ENCODE data around the gene VAPB. TPM values are rescaled to one million over a fixed set of nuclear protein-coding genes. Genes with fewer than 3 reads are reported as not detected.

The VAPB gene
- polyA plus RNA-seq, 3 donors, result 8.5 to 14.3 (median 10.1) TPM

DNA sequence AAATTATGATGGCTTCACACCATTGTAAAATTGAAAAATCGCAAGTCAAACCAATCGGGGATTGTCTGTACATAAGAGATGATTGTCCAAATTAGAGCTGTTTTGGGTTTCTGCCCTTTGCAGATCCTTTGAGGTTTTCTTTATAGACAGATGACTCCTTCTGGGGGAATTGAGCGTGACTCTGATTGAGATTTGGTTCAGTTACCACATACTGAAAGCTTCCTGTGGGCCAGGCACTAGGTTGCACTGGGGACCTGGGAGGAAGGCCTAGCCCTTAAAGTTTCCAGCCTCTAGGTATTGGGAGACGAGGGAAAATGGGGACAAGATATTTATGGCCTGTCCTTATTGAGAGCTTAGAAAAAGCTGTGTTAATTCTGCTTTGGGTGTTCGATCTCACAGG is 9.2 kb downstream of the VAPB start:
- Histone ChIP-seq H3K79me2 (ENCODE audit: insufficient read depth, low read length) (peaks cover 100% of the 10 kb centered on the region), H3K4me1 (ENCODE audit: control insufficient read depth in 1 of 2, insufficient read depth in 2 of 2, low read length in 2 of 2) (peaks cover 0 to 4% of the 10 kb centered on the region in 2 donors), H3K27me3 (ENCODE audit: control insufficient read depth in 2 of 2, insufficient read depth in 2 of 2, low read length in 2 of 2) (no peaks in the 10 kb centered on the region), H3K4me2 (replicated peaks; ENCODE audit: extremely low read depth, low read length, poor library complexity, severe bottlenecking) (no peak overlapping the region), H4K20me1 (ENCODE audit: insufficient read depth, low read length) (peaks cover 97% of the 10 kb centered on the region), H3K4me3 (replicated peaks in 1 of 3; ENCODE audit: low read depth in 2 of 3, low read length in 3 of 3) (no peak overlapping the region), H3K9ac (ENCODE audit: insufficient read depth, low read length, poor library complexity, severe bottlenecking) (no peak overlapping the region), H2AFZ (ENCODE audit: insufficient read depth, low read depth, low read length, poor library complexity, severe bottlenecking) (no peak overlapping the region), H3K9me3 (replicated peaks in 1 of 2; ENCODE audit: control insufficient read depth in 1 of 2, insufficient read depth in 1 of 2, low read length in 2 of 2) (no peaks in the 10 kb centered on the region), H3K27ac (ENCODE audit: low read depth in 1 of 2, low read length in 2 of 2) (no peak overlapping the region), H3K36me3 (replicated peaks in 1 of 2; ENCODE audit: control insufficient read depth in 1 of 2, insufficient read depth in 2 of 2, low read length in 2 of 2) (peaks cover 0 to 13% of the 10 kb centered on the region in 2 donors)
- TF ChIP-seq, protein P1, sequence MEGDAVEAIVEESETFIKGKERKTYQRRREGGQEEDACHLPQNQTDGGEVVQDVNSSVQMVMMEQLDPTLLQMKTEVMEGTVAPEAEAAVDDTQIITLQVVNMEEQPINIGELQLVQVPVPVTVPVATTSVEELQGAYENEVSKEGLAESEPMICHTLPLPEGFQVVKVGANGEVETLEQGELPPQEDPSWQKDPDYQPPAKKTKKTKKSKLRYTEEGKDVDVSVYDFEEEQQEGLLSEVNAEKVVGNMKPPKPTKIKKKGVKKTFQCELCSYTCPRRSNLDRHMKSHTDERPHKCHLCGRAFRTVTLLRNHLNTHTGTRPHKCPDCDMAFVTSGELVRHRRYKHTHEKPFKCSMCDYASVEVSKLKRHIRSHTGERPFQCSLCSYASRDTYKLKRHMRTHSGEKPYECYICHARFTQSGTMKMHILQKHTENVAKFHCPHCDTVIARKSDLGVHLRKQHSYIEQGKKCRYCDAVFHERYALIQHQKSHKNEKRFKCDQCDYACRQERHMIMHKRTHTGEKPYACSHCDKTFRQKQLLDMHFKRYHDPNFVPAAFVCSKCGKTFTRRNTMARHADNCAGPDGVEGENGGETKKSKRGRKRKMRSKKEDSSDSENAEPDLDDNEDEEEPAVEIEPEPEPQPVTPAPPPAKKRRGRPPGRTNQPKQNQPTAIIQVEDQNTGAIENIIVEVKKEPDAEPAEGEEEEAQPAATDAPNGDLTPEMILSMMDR (IDR thresholded peaks at IDR 0.05), result no peak
- Mint-ChIP-seq H3K36me3 (peaks cover 7 to 18% of the 10 kb centered on the region in 2 donors), H3K4me3 (no peak overlapping the region), H3K27me3 (ENCODE audit: low read depth in 3 of 3) (peaks cover 0 to 2% (median 0%) of the 10 kb centered on the region in 3 donors), H3K4me1 (peaks cover 22% of the 10 kb centered on the region), H3K27ac (peak overlapping the region in 1 of 7 donors; percentile 56), H3K9me3 (no peaks in the 10 kb centered on the region)
- WGBS (ENCODE audit: insufficient coverage), result 89% methylated on average over 4 of the region's 5 CpGs
- DNase-seq, result no peak
- intact Hi-C loops (cut with micrococcal nuclease), result no loop called here

- no peaks in the 10 kb centered on the region for H3K27me3 ChIP-seq (ENCODE audit: control insufficient read depth in 2 of 2, insufficient read depth in 2 of 2, low read length in 2 of 2)
- no peak overlapping the region for H3K4me3 ChIP-seq (replicated peaks in 1 of 3; ENCODE audit: low read depth in 2 of 3, low read length in 3 of 3)
- H3K4me1 ChIP-seq (ENCODE audit: control insufficient read depth in 1 of 2, insufficient read depth in 2 of 2, low read length in 2 of 2), result peaks cover 0 to 4% of the 10 kb centered on the region in 2 donors
- Mint-ChIP-seq H3K36me3 (peaks cover 4 to 11% of the 10 kb centered on the region in 2 donors), H3K9me3 (no peaks in the 10 kb centered on the region), H3K27ac (no peak overlapping the region), H3K4me3 (no peak overlapping the region), H3K27me3 (ENCODE audit: low read depth in 3 of 3) (peaks cover 0 to 2% (median 0%) of the 10 kb centered on the region in 3 donors), H3K4me1 (peaks cover 16% of the 10 kb centered on the region)
- peaks cover 100% of the 10 kb centered on the region for H3K79me2 ChIP-seq (ENCODE audit: insufficient read depth, low read length)
- no peak overlapping the region for H3K27ac ChIP-seq (ENCODE audit: low read depth in 1 of 2, low read length in 2 of 2)
- 96% methylated on average over 5 of the region's 6 CpGs for WGBS (ENCODE audit: insufficient coverage)
- no peak for DNase-seq
- TF ChIP-seq, protein P1 (IDR thresholded peaks at IDR 0.05), result no peak
- H3K36me3 ChIP-seq (replicated peaks in 1 of 2; ENCODE audit: control insufficient read depth in 1 of 2, insufficient read depth in 2 of 2, low read length in 2 of 2), result no peaks in the 10 kb centered on the region
- intact Hi-C loops (cut with micrococcal nuclease), result no loop called here
- H4K20me1 ChIP-seq (ENCODE audit: insufficient read depth, low read length), result peaks cover 97% of the 10 kb centered on the region
- H3K4me2 ChIP-seq (replicated peaks; ENCODE audit: extremely low read depth, low read length, poor library complexity, severe bottlenecking), result no peak overlapping the region
- H3K9ac ChIP-seq (ENCODE audit: insufficient read depth, low read length, poor library complexity, severe bottlenecking), result no peak overlapping the region
- no peak overlapping the region for H2AFZ ChIP-seq (ENCODE audit: insufficient read depth, low read depth, low read length, poor library complexity, severe bottlenecking)
- H3K9me3 ChIP-seq (replicated peaks in 1 of 2; ENCODE audit: control insufficient read depth in 1 of 2, insufficient read depth in 1 of 2, low read length in 2 of 2), result no peaks in the 10 kb centered on the region
Measured at GRCh38 chr20:58399926-58400325, 10.9 kb downstream of the VAPB start.

All from CD14-positive monocyte (primary cell).